Middle frontal gyrus (tissue), 1 donor: Measurements from ENCODE around the gene SUN1.
"Not testable (repeated sequence)": the region's sequence is repeated elsewhere in the genome, so short reads cannot be mapped to it uniquely, and the experiment has no call there.

ENCODE experiments used
- DNase-seq: peaks from one replicate; pipeline ENCODE4 v3.0.0-alpha.2; 2015; ENCODE audit warnings: low spot score; ENCODE audit errors: extremely low spot score

SUN1 gene

GRCh38 chr7:803796-804195 is 28.5 kb upstream of the SUN1 start:
- DNase-seq = not testable (repeated sequence)

GRCh38 chr7:805261-805660 is 27.0 kb upstream of the SUN1 start:
- no peak for DNase-seq

GRCh38 chr7:815284-816216 is 16.7 kb upstream of the SUN1 start:
- DNase-seq = no peak

- peak; percentile 97 for DNase-seq
These were observed 16.0 kb upstream of the SUN1 start for GRCh38 chr7:816300-816750.

- no peak for DNase-seq
These were observed 15.3 kb upstream of the SUN1 start for GRCh38 chr7:816751-817671.

- DNase-seq = no peak
These were observed 14.1 kb upstream of the SUN1 start for GRCh38 chr7:818031-818699.

GRCh38 chr7:820341-820740 is 11.9 kb upstream of the SUN1 start:
- no peak for DNase-seq

- no peak for DNase-seq
These were observed 10.6 kb upstream of the SUN1 start for GRCh38 chr7:821688-822087.

GRCh38 chr7:822692-823276 is 9.5 kb upstream of the SUN1 start:
- DNase-seq = no peak

GRCh38 chr7:823649-824048 is 8.6 kb upstream of the SUN1 start:
- DNase-seq = no peak

- DNase-seq = no peak
These were observed 8.2 kb upstream of the SUN1 start for GRCh38 chr7:824081-824480.

- DNase-seq = no peak
These were observed 7.6 kb upstream of the SUN1 start for GRCh38 chr7:824664-825063.

- no peak for DNase-seq
These were observed 6.9 kb upstream of the SUN1 start for GRCh38 chr7:825386-825785.

- no peak for DNase-seq
These were observed 5.9 kb upstream of the SUN1 start for GRCh38 chr7:826230-826917.

- DNase-seq = no peak
These were observed 3.3 kb upstream of the SUN1 start for GRCh38 chr7:828793-829561.

- DNase-seq = no peak
These were observed 2.2 kb upstream of the SUN1 start for GRCh38 chr7:830069-830468.

- no peak for DNase-seq
These were observed 595 bp upstream of the SUN1 start for GRCh38 chr7:831596-832166.

- DNase-seq = no peak
These were observed 720 bp downstream of the SUN1 start for GRCh38 chr7:832968-833424.

- no peak for DNase-seq
These were observed 1.5 kb downstream of the SUN1 start for GRCh38 chr7:833601-834258.
